PC-9 (cell line): ENCODE measurements around the gene EIF4E. TPM values are rescaled to one million over a fixed set of nuclear protein-coding genes. Genes with fewer than 3 reads are reported as not detected.
"Not testable (repeated sequence)": the region's sequence is repeated elsewhere in the genome, so short reads cannot be mapped to it uniquely, and the experiment has no call there.

ENCODE experiments used
- BruUV-seq: library from RNA; stranded (reverse); fragments of 400-500 nt; replicated peaks from 2 replicates; lab custom pipeline; 2021; lab: Mats Ljungman, UMichigan
- CTCF ChIA-PET: fragments of 300-600 bp; sonication (Branson Sonifier 250); formaldehyde crosslinking; loops from one replicate; lab custom pipeline; 2022; ENCODE audit warnings: antibody characterized with exemption; lab: Charles Lee
- POLR2A ChIA-PET: fragments of 300-600 bp; sonication (Branson Sonifier 250); formaldehyde crosslinking; loops from one replicate; lab custom pipeline; 2022; ENCODE audit warnings: antibody characterized with exemption; ENCODE audit not compliant: unreplicated experiment; lab: Charles Lee
- DNase-seq, 2 experiments: peaks; one replicate each; pipeline versions ENCODE4 v3.0.0 to v3.0.0-alpha.2; 2015 to 2022; ENCODE audit warnings: mixed read lengths in 1 of 2
- H2AFZ ChIP-seq: fragments of 200-600 bp; sonication (generic); 2 replicates; pipeline ENCODE4 v1.8.1; 2017; ENCODE audit warnings: antibody characterized with exemption
- H3F3A ChIP-seq: fragments of 200-600 bp; sonication (generic); 2 replicates; pipeline ENCODE4 v1.8.1; 2017; ENCODE audit warnings: antibody characterized with exemption, mild to moderate bottlenecking, low read depth; ENCODE audit not compliant: insufficient read depth
- H3K27ac ChIP-seq: fragments of 200-600 bp; sonication (generic); 2 replicates; pipeline ENCODE4 v1.6.1; 2016; ENCODE audit warnings: mixed run types
- H3K27me3 ChIP-seq: fragments of 200-600 bp; sonication (generic); 2 replicates; pipeline ENCODE4 v1.6.1; 2016; ENCODE audit warnings: low read depth, mixed run types; ENCODE audit not compliant: insufficient read depth
- H3K36me3 ChIP-seq: fragments of 200-600 bp; sonication (generic); 2 replicates; pipeline ENCODE4 v1.6.1; 2016; ENCODE audit warnings: low read depth, mixed run types
- H3K4me1 ChIP-seq: fragments of 200-600 bp; sonication (generic); replicated peaks from 2 replicates; pipeline ENCODE4 v1.6.1; 2016; ENCODE audit warnings: mixed run types; ENCODE audit not compliant: insufficient read depth
- H3K4me2 ChIP-seq: fragments of 200-600 bp; sonication (generic); 2 replicates; pipeline ENCODE4 v1.6.1; 2017; ENCODE audit warnings: mixed run types
- H3K4me3 ChIP-seq: fragments of 200-600 bp; sonication (generic); 2 replicates; pipeline ENCODE4 v1.6.1; 2016; ENCODE audit warnings: mixed run types
- H3K79me2 ChIP-seq: fragments of 200-600 bp; sonication (generic); 2 replicates; pipeline ENCODE4 v1.6.1; 2017; ENCODE audit warnings: low read depth, mixed run types
- H3K9me2 ChIP-seq: fragments of 200-600 bp; sonication (generic); 2 replicates; pipeline ENCODE4 v1.8.1; 2017; ENCODE audit warnings: mild to moderate bottlenecking; ENCODE audit not compliant: insufficient read depth
- H3K9me3 ChIP-seq: fragments of 200-600 bp; sonication (generic); 2 replicates; pipeline ENCODE4 v1.8.1; 2016; ENCODE audit warnings: low read depth; ENCODE audit not compliant: insufficient read depth
- H4K20me1 ChIP-seq: fragments of 200-600 bp; sonication (generic); 2 replicates; pipeline ENCODE4 v1.8.1; 2017; ENCODE audit not compliant: insufficient read depth
- EZH2 ChIP-seq: fragments of 200-600 bp; sonication (generic); IDR thresholded peaks from 2 replicates; pipeline ENCODE4 v1.8.0; 2017; ENCODE audit warnings: antibody characterized with exemption, low read depth
- intact Hi-C: fragments of 100-400 bp; cut with micrococcal nuclease; formaldehyde crosslinking; loops from one replicate; pipeline ENCODE4 v1.10.0; 2022; ENCODE audit not compliant: unreplicated experiment
- total RNA-seq: library from RNA; stranded (reverse); gene quantifications from 2 replicates; pipeline ENCODE4 v1.2.3, GENCODE V29; 2021
- TF ChIP-seq, protein P1 (sequence below): fragments of 200-600 bp; sonication (generic); conservative IDR thresholded peaks from 2 replicates; pipeline ENCODE4 v1.6.1; 2017; ENCODE audit warnings: mixed run types, antibody characterized with exemption, mild to moderate bottlenecking, moderate library complexity

The EIF4E gene
- total RNA-seq, 1 experiment from 2014 or later = 59.6 TPM

DNA sequence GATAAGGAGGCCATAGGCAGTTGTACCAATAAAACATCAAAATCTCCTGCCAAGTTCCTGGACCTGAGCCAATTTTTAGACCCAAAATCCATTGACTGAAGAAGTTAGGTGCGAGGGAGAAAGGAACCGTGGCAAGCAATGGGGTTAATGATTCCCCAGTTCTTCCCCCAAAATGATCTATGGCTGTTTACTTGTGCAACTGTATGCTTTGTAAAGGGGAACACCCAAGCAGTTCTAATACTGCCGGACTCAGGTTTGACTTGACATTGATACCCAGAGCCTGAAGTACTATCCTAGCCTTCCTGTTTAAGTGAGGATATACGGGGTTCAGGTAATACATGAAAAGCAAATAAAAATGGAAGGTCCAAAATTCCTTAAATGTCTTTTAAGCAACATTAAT is 6.7 kb upstream of the EIF4E start:
- Histone ChIP-seq H3K4me3 (no peak overlapping the region), H2AFZ (no peak overlapping the region), H3K27ac (no peak overlapping the region), H3K4me2 (no peak overlapping the region), H3F3A (peaks cover 3% of the 10 kb centered on the region), H4K20me1 (no peaks in the 10 kb centered on the region), H3K9me2 (no peaks in the 10 kb centered on the region), H3K36me3 (no peaks in the 10 kb centered on the region), H3K79me2 (no peaks in the 10 kb centered on the region), H3K4me1 (peaks cover 27% of the 10 kb centered on the region), H3K27me3 (no peaks in the 10 kb centered on the region), H3K9me3 (no peaks in the 10 kb centered on the region; the same call in 1 of the 2 replicates)
- CTCF ChIA-PET = no interaction called here
- intact Hi-C loops = no loop called here
- POLR2A ChIA-PET = no interaction called here
- no peak for TF ChIP-seq EZH2
- TF ChIP-seq, protein P1, sequence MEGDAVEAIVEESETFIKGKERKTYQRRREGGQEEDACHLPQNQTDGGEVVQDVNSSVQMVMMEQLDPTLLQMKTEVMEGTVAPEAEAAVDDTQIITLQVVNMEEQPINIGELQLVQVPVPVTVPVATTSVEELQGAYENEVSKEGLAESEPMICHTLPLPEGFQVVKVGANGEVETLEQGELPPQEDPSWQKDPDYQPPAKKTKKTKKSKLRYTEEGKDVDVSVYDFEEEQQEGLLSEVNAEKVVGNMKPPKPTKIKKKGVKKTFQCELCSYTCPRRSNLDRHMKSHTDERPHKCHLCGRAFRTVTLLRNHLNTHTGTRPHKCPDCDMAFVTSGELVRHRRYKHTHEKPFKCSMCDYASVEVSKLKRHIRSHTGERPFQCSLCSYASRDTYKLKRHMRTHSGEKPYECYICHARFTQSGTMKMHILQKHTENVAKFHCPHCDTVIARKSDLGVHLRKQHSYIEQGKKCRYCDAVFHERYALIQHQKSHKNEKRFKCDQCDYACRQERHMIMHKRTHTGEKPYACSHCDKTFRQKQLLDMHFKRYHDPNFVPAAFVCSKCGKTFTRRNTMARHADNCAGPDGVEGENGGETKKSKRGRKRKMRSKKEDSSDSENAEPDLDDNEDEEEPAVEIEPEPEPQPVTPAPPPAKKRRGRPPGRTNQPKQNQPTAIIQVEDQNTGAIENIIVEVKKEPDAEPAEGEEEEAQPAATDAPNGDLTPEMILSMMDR = no peak
- BruUV-seq = no TSS peak
- DNase-seq = no peak

DNA sequence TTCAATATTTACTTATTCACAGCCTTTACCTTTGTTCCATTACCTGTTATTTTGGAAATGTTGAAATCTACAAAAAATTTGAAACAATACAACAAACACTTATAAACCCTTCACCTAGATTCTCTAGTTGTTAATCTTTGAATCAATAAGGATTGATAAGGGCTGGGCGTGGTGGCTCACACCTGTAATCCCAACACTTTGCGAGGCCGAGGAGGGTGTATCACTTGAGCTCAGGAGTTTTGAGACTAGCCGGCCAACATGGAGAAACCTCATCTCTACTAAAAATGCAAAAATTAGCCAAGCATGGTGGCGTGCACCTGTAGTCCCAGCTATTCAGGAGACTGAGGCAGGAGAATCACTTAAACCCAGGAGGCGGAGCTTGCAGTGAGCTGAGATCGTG is 5.9 kb upstream of the EIF4E start:
- Histone ChIP-seq H3K27ac (peak overlapping the region; percentile 28; the same call in 1 of the 2 replicates), H3K4me1 (peaks cover 33% of the 10 kb centered on the region), H3K4me2 (peak overlapping the region; percentile 21)
- H3K79me2 ChIP-seq, H2AFZ ChIP-seq, H3K9me2 ChIP-seq, POLR2A ChIA-PET, CTCF ChIA-PET, H4K20me1 ChIP-seq, H3K4me3 ChIP-seq, H3K9me3 ChIP-seq, BruUV-seq, H3K36me3 ChIP-seq, H3K27me3 ChIP-seq, H3F3A ChIP-seq, DNase-seq: not testable (repeated sequence)
- intact Hi-C loops = loop anchor here (5.0 kb wide), 1 partner anchor 512 kb away; no protein-coding TSS in a partner anchor

DNA sequence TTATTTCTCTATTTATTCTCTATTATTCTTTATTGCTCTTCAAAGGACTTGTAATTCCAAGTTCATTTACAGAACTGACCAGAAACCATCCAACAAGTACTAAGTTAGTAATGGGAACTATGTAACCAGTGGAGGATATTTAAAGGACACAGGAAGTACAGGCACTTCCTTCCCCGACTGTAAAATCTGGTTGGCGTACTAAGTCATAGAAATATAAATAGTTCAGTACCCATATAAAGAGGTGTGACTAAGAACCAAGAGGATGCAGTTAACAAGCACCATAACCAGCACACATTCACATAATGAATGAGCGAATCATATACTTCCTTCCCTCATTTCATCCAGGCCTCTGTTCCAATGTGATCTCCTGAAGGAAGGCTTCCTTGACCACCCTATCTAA is 3.6 kb upstream of the EIF4E start:
- peaks cover 14% of the 10 kb centered on the region for H3K79me2 ChIP-seq
- no peaks in the 10 kb centered on the region for H3K36me3 ChIP-seq
- no peak overlapping the region for H2AFZ ChIP-seq
- H3K27me3 ChIP-seq = no peaks in the 10 kb centered on the region
- H4K20me1 ChIP-seq = peaks cover 5% of the 10 kb centered on the region
- no peak overlapping the region for H3K27ac ChIP-seq
- TF ChIP-seq, protein P1 = no peak
- TF ChIP-seq EZH2 = no peak
- BruUV-seq = no TSS peak
- DNase-seq = no peak
- intact Hi-C loops = loop anchor here (5.0 kb wide), 1 partner anchor 515 kb away; no protein-coding TSS in a partner anchor
- H3K4me1 ChIP-seq = peaks cover 22% of the 10 kb centered on the region
- ChIA-PET POLR2A (no interaction called here), CTCF (no interaction called here)
- no peak overlapping the region for H3K4me2 ChIP-seq
- no peak overlapping the region for H3K4me3 ChIP-seq
- H3K9me2 ChIP-seq = no peaks in the 10 kb centered on the region
- no peaks in the 10 kb centered on the region; the same call in 1 of the 2 replicates for H3K9me3 ChIP-seq
- H3F3A ChIP-seq = peaks cover 16% of the 10 kb centered on the region
